CD4-positive, alpha-beta T cell (primary cell): ENCODE measurements around the gene SZT2. TPM values are rescaled to one million over a fixed set of nuclear protein-coding genes. Genes with fewer than 3 reads are reported as not detected.

Experiments
- ATAC-seq: fragments of 200-7000 bp; cut with Tn5 transposase; one replicate; pipeline ENCODE4 v1.10.0; 2022; ENCODE audit warnings: mild to moderate bottlenecking; ENCODE audit not compliant: poor library complexity
- CTCF ChIA-PET: fragments of 350-600 bp; sonication (Branson Sonifier 250); formaldehyde crosslinking; loops from one replicate; lab custom pipeline; 2021; ENCODE audit warnings: antibody characterized with exemption, inconsistent platforms; lab: Charles Lee
- POLR2A ChIA-PET: fragments of 350-600 bp; sonication (Branson Sonifier 250); formaldehyde crosslinking; loops from one replicate; lab custom pipeline; 2021; ENCODE audit warnings: antibody characterized with exemption, inconsistent platforms; lab: Charles Lee
- DNase-seq, 14 experiments: peaks; one replicate each; pipeline ENCODE4 v3.0.0-alpha.2; 2013 to 2020; ENCODE audit warnings: mixed read lengths in 2 of 14
- H3K27ac ChIP-seq, 2 donors: one replicate each; pipeline versions ENCODE4 v1.5.1 to v1.7.0; 2013; ENCODE audit warnings: low read length in 2 of 2, low read depth in 1 of 2, mild to moderate bottlenecking in 1 of 2
- H3K27me3 ChIP-seq, 2 experiments: 1 replicate in 1 of 2; 2 replicates in 1 of 2; pipeline versions ENCODE4 v1.6.1 to v1.7.0; 2013; ENCODE audit warnings: low read length in 2 of 2, control low read depth in 1 of 2, mild to moderate bottlenecking in 1 of 2, moderate library complexity in 1 of 2; ENCODE audit not compliant: insufficient read depth in 2 of 2, control insufficient read depth in 1 of 2
- H3K36me3 ChIP-seq: one replicate; pipeline ENCODE4 v1.6.1; 2013; ENCODE audit warnings: low read length, control low read depth; ENCODE audit not compliant: insufficient read depth
- H3K4me1 ChIP-seq: one replicate; pipeline ENCODE4 v1.6.1; 2013; ENCODE audit warnings: low read length, control low read depth; ENCODE audit not compliant: insufficient read depth
- H3K4me3 ChIP-seq: one replicate; pipeline ENCODE4 v1.5.1; 2013; ENCODE audit warnings: mild to moderate bottlenecking, low read length, moderate library complexity
- H3K9me3 ChIP-seq, 2 experiments: 1 replicate in 1 of 2; 2 replicates in 1 of 2; pipeline versions ENCODE4 v1.6.1 to v1.7.0; 2013; ENCODE audit warnings: low read length in 2 of 2, mild to moderate bottlenecking in 2 of 2, control low read depth in 1 of 2, moderate library complexity in 1 of 2; ENCODE audit not compliant: control insufficient read depth in 1 of 2, insufficient read depth in 1 of 2
- H3K27ac Mint-ChIP-seq: one replicate; pipeline ENCODE4 v1.8.0; 2020; ENCODE audit warnings: mixed read lengths
- H3K27me3 Mint-ChIP-seq: one replicate; pipeline ENCODE4 v1.8.0; 2021; ENCODE audit warnings: mixed read lengths
- H3K36me3 Mint-ChIP-seq: one replicate; pipeline ENCODE4 v1.8.0; 2021; ENCODE audit warnings: low read depth, mixed read lengths
- H3K4me1 Mint-ChIP-seq: one replicate; pipeline ENCODE4 v1.8.0; 2021; ENCODE audit warnings: low read depth, mixed read lengths
- H3K4me3 Mint-ChIP-seq: one replicate; pipeline ENCODE4 v1.8.0; 2020; ENCODE audit warnings: mild to moderate bottlenecking, mixed read lengths
- H3K9me3 Mint-ChIP-seq: one replicate; pipeline ENCODE4 v1.8.0; 2020; ENCODE audit warnings: mixed read lengths
- intact Hi-C, 2 experiments: fragments of 100-400 bp; cut with DNase I in 1 of 2; cut with micrococcal nuclease in 1 of 2; formaldehyde crosslinking; loops; one replicate each; pipeline versions ENCODE4 v1.15.1 to v1.9.0; 2023 to 2025; cut with DNase I, micrococcal nuclease
- total RNA-seq, 174 experiments: library from RNA in 2 of 174; stranded (reverse) in 2 of 174; gene quantifications; one replicate each; pipeline ENCODE4 v1.2.3 and lab custom pipeline; 2021 to 2026
- TF ChIP-seq, protein P1 (sequence below): fragments of 200-600 bp; IDR thresholded peaks from one replicate; pipeline ENCODE4 v1.8.0; 2022; ENCODE audit warnings: antibody characterized with exemption, mild to moderate bottlenecking

SZT2 gene
- total RNA-seq, 2 experiments from 2014 or later, result 69.7 to 72.5 TPM

DNA sequence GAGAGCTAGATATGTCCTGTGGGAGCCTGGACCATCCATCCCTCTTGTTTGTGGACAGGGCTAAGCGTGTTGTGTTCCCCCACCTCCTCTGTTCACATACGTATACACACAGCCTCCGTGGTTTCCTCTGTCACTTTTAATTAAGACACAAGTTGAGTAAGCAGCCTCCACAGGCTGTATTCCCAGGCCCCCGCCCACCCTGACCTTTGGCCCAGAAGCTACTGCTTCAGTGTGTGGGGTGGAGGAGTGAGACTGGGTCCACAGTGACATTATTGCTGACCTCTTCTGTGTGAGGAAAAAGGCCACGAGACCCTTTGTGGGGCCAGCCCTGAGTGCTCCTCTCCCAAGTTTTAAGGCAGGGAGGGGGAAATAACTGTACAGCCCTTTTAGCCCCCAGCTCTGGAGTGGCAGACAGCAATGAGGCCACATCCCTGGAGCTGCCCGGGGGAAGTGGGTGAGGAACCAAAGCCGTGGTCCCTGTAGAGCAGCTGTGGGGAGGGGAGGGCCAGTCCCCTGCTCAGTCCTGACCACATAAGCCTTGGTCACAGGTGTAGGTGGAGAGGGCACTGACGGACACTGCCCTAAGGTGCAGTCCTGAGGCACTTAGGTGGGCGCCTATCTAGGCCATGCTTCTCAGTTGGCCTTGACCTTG is 26.3 kb upstream of the SZT2 start:
- Mint-ChIP-seq H3K27me3 (no peaks in the 10 kb centered on the region), H3K4me1 (peaks cover 35% of the 10 kb centered on the region), H3K36me3 (peaks cover 57% of the 10 kb centered on the region), H3K27ac (no peak overlapping the region), H3K9me3 (no peaks in the 10 kb centered on the region), H3K4me3 (no peak overlapping the region)
- H3K36me3 ChIP-seq, result peaks cover 40% of the 10 kb centered on the region
- H3K4me1 ChIP-seq, result peaks cover 29% of the 10 kb centered on the region
- H3K9me3 ChIP-seq, result no peaks in the 10 kb centered on the region
- no peak overlapping the region for H3K4me3 ChIP-seq
- ATAC-seq (no peak), DNase-seq (no peak)
- no peaks in the 10 kb centered on the region for H3K27me3 ChIP-seq
- intact Hi-C loops, result loop anchor here in 1 of 2 experiments (5.0 to 10.0 kb wide), 2 partner anchors 581 to 681 kb away; partner anchors contain the start of genes IPO13 and YBX1
- TF ChIP-seq, protein P1, sequence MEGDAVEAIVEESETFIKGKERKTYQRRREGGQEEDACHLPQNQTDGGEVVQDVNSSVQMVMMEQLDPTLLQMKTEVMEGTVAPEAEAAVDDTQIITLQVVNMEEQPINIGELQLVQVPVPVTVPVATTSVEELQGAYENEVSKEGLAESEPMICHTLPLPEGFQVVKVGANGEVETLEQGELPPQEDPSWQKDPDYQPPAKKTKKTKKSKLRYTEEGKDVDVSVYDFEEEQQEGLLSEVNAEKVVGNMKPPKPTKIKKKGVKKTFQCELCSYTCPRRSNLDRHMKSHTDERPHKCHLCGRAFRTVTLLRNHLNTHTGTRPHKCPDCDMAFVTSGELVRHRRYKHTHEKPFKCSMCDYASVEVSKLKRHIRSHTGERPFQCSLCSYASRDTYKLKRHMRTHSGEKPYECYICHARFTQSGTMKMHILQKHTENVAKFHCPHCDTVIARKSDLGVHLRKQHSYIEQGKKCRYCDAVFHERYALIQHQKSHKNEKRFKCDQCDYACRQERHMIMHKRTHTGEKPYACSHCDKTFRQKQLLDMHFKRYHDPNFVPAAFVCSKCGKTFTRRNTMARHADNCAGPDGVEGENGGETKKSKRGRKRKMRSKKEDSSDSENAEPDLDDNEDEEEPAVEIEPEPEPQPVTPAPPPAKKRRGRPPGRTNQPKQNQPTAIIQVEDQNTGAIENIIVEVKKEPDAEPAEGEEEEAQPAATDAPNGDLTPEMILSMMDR, result no peak
- no peak overlapping the region for H3K27ac ChIP-seq
- POLR2A ChIA-PET, result interaction anchor here (1.2 kb wide), 1 partner anchor 25 kb away, joined by 3 read pairs; no protein-coding TSS in a partner anchor
- CTCF ChIA-PET, result no interaction called here

DNA sequence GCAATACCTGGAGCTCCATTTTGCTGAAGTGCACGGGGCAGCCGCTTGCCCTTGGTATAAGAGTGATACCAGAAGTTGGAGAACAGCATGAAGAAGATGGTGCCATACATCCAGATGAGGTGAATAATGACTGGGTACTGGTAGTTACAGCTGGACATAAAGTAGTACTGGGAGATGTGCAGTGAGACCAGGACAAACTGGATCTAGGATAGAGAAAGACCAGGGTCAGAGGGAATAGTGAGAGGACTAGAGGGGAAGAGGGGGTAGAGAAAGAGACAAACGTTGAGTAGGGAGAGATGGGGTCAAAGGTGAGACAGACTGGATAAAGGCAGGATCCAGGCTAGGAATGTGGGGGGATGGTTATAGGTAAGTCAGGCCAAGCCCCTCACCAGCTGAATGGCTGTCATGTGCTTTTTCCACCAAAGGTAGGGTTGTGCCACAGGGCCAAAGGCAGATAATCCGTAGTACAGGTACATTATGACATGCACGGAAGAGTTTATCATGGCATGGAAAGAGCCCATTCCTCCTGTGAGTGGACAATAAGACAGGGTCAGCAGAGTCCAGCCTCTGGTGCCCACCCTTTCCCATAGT is 25.7 kb upstream of the SZT2 start:
- H3K9me3 ChIP-seq, result no peaks in the 10 kb centered on the region
- ChIA-PET POLR2A (interaction anchor here (1.2 kb wide), 1 partner anchor 25 kb away, joined by 3 read pairs; no protein-coding TSS in a partner anchor), CTCF (no interaction called here)
- DNase-seq (no peak), ATAC-seq (no peak)
- Mint-ChIP-seq H3K4me3 (no peak overlapping the region), H3K27ac (no peak overlapping the region), H3K9me3 (no peaks in the 10 kb centered on the region), H3K27me3 (no peaks in the 10 kb centered on the region), H3K36me3 (peaks cover 54% of the 10 kb centered on the region), H3K4me1 (peaks cover 35% of the 10 kb centered on the region)
- no peaks in the 10 kb centered on the region for H3K27me3 ChIP-seq
- intact Hi-C loops, result loop anchor here in 1 of 2 experiments (5.0 to 10.0 kb wide), 2 partner anchors 581 to 682 kb away; partner anchors contain the start of genes IPO13 and YBX1
- H3K4me1 ChIP-seq, result peaks cover 32% of the 10 kb centered on the region
- no peak overlapping the region for H3K4me3 ChIP-seq
- no peak overlapping the region for H3K27ac ChIP-seq
- TF ChIP-seq, protein P1, result no peak
- peaks cover 40% of the 10 kb centered on the region for H3K36me3 ChIP-seq

DNA sequence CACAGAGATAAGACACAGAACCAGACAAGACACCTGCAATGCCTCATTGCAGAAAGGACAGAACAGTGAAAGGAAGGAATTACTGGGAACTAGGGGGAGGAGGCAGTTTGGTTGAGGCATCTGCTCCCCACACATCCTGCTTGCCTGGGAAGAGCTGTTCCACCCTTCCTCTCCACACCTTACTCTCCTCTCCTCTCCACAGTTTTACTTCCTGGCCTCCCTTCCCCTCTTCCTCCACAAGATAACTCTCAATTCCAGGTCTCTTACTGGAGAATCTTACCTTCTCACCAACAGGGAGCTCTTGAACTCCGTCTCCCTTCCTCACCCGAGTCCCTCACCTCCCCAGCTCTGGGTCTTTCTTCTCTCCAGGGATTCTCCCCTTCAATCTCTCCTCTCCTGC is 24.0 kb upstream of the SZT2 start:
- Histone ChIP-seq H3K27ac (peak overlapping the region in 1 of 2 donors; percentile 79), H3K4me3 (no peak overlapping the region), H3K9me3 (no peaks in the 10 kb centered on the region), H3K27me3 (no peaks in the 10 kb centered on the region), H3K4me1 (peaks cover 35% of the 10 kb centered on the region), H3K36me3 (peaks cover 40% of the 10 kb centered on the region)
- peaks cover 35% of the 10 kb centered on the region for H3K4me1 Mint-ChIP-seq
- ChIA-PET CTCF (no interaction called here), POLR2A (interaction anchor here (0.6 kb wide), 1 partner anchor 25 kb away, joined by 3 read pairs; no protein-coding TSS in a partner anchor)
- H3K9me3 Mint-ChIP-seq, result no peaks in the 10 kb centered on the region
- H3K4me3 Mint-ChIP-seq, result peak overlapping the region; percentile 77
- H3K27ac Mint-ChIP-seq, result peak overlapping the region; percentile 94
- no peak for DNase-seq
- intact Hi-C loops, result loop anchor here in 1 of 2 experiments (10.0 kb wide), 1 partner anchor 579 kb away; the partner anchor contains the start of gene IPO13
- ATAC-seq, result no peak
- H3K36me3 Mint-ChIP-seq, result peaks cover 54% of the 10 kb centered on the region
- TF ChIP-seq, protein P1, result no peak
- H3K27me3 Mint-ChIP-seq, result no peaks in the 10 kb centered on the region
